Measurements from ENCODE around the gene UPK3A. TPM values are rescaled to one million over a fixed set of nuclear protein-coding genes. Genes with fewer than 3 reads are reported as not detected.
"Not testable (repeated sequence)": the region's sequence is repeated elsewhere in the genome, so short reads cannot be mapped to it uniquely, and the experiment has no call there.

UPK3A gene
- total RNA-seq, 1 donor from 2014 or later = 0.87 TPM

DNA sequence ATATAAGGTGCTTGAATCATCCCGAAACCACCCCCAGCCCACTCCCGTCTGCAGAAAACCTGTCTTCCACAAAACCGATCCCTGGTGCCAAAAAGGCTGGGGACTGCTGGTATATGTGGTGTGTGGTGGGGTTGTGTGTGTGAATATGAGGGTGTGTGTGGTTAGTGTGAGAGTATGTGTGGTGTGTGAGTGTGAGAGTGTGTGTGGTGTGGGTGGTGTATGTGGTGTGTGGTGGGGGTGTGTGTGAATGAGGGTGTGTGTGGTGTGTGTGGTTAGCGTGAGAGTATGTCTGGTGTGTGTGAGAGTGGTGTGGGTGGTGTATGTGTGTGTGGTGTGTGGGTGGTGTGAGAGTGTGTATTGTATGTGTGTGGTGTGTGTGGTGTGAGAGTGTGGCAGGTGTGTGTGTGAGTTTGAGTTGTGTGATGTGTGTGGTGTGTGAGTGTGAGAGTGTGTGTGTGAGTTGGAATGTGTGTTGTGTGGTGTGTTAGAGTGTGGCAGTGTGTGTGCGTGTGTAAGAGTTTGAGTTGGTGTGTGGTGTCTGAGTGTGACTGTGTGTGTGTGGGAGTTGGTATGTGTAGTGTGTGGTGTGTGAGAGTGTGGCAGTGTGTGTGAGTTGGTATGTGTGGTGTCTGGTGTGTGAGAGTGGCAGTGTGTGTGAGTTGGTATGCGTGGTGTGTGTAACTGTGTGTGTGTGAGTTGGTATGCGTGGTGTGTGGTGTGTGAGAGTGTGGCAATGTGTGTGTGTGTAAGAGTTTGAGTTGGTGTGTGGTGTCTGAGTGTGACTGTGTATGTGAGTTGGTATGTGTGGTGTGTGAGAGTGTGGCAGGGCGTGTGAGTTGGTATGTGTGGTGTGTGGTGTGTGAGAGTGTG is 6.5 kb downstream of the UPK3A start:
- Mint-ChIP-seq H3K27me3 (ENCODE audit: low read depth) (peaks cover 5% of the 10 kb centered on the region), H3K36me3 (no peaks in the 10 kb centered on the region), H3K4me3 (no peak overlapping the region), H3K4me1 (peaks cover 3% of the 10 kb centered on the region), H3K9me3 (no peaks in the 10 kb centered on the region), H3K27ac (no peak overlapping the region)
- DNase-seq (ENCODE audit: low spot score in 2 of 2, unreplicated experiment in 2 of 2) = no peak
- TF ChIP-seq, protein P1, sequence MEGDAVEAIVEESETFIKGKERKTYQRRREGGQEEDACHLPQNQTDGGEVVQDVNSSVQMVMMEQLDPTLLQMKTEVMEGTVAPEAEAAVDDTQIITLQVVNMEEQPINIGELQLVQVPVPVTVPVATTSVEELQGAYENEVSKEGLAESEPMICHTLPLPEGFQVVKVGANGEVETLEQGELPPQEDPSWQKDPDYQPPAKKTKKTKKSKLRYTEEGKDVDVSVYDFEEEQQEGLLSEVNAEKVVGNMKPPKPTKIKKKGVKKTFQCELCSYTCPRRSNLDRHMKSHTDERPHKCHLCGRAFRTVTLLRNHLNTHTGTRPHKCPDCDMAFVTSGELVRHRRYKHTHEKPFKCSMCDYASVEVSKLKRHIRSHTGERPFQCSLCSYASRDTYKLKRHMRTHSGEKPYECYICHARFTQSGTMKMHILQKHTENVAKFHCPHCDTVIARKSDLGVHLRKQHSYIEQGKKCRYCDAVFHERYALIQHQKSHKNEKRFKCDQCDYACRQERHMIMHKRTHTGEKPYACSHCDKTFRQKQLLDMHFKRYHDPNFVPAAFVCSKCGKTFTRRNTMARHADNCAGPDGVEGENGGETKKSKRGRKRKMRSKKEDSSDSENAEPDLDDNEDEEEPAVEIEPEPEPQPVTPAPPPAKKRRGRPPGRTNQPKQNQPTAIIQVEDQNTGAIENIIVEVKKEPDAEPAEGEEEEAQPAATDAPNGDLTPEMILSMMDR (IDR thresholded peaks at IDR 0.05; ENCODE audit: unreplicated experiment) = no peak

DNA sequence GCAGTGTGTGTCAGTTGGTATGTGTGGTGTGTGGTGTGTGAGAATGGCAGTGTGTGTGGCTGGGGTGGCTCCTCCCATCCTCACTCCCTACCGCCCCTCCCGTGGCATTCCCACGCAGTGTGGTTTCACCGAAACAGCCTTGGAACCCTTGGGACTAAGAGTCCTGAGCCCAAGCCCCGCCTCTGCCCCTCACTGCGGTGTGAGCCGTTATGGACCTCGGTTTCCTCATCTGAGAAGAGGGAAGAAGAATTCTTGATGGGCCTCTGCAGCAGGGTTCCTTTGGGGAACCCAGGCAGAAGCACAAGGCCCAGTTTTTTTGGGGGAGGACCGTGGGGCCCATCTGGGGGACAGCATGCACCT is 7.2 kb downstream of the UPK3A start:
- no peak for DNase-seq (ENCODE audit: low spot score in 2 of 2, unreplicated experiment in 2 of 2)
- Mint-ChIP-seq H3K4me1 (peaks cover 3% of the 10 kb centered on the region), H3K27me3 (ENCODE audit: low read depth) (no peaks in the 10 kb centered on the region), H3K27ac (no peak overlapping the region), H3K36me3 (no peaks in the 10 kb centered on the region), H3K4me3 (no peak overlapping the region), H3K9me3 (no peaks in the 10 kb centered on the region)
- TF ChIP-seq, protein P1 (IDR thresholded peaks at IDR 0.05; ENCODE audit: unreplicated experiment) = no peak

DNA sequence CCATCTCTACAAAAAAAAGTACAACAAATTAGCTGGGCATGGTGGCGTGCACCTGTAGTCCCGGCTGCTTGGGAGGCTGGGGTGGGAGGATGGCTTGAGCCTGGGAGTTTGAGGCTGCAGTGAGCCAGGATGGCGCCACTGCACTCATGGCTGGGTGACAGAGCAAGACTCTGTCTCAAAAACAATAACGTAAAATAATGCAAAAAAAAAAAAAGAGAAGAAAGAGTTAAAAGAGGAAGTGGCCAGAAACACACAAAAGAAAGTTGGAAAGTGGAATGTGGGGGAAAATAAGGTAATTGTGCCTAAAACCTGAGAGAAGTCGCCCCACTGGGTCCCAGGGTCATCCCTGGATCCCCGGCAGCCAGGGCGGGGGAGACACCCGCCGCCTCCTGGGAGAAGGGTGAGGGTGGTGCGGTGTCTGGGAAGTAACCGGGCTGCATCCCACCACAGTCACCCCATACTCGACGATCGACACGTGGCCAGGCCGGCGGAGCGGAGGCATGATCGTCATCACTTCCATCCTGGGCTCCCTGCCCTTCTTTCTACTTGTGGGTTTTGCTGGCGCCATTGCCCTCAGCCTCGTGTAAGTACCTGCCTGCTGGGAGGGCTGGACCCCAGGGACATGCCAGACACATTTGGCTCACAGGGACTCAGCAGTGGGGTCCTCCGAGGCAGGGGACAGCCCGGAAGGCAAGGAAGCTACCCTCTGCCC is 8.1 kb downstream of the UPK3A start:
- TF ChIP-seq, protein P1 (IDR thresholded peaks at IDR 0.05; ENCODE audit: unreplicated experiment) = no peak
- Mint-ChIP-seq H3K9me3 (no peaks in the 10 kb centered on the region), H3K36me3 (no peaks in the 10 kb centered on the region), H3K27me3 (ENCODE audit: low read depth) (no peaks in the 10 kb centered on the region), H3K4me1 (peaks cover 3% of the 10 kb centered on the region), H3K27ac (no peak overlapping the region), H3K4me3 (no peak overlapping the region)
- DNase-seq (ENCODE audit: low spot score in 2 of 2, unreplicated experiment in 2 of 2) = no peak

DNA sequence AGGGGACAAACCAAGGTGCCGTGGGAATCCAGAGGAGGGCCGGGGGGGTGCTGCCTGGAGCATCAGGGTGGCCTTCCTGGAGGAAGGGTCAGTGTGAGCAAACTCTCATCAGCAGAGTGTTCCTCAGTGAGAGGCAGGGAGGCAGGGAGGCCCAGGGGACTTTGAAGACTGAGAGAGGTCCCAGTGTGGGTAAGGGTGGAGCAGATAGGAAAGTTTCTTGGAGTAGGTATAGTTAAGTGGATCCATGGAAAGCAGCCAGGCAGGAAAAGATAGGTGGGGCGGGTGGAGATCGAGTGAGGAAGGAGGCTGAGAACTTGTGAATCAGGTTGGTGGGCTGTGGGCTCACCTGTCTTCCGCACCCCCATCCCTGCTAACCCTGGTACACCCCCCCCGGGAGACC is 9.3 kb downstream of the UPK3A start:
- Mint-ChIP-seq H3K4me3 (no peak overlapping the region), H3K4me1 (peaks cover 3% of the 10 kb centered on the region), H3K27ac (no peak overlapping the region), H3K9me3 (no peaks in the 10 kb centered on the region), H3K36me3 (no peaks in the 10 kb centered on the region), H3K27me3 (ENCODE audit: low read depth) (no peaks in the 10 kb centered on the region)
- no peak for DNase-seq (ENCODE audit: low spot score in 2 of 2, unreplicated experiment in 2 of 2)
- TF ChIP-seq, protein P1 (IDR thresholded peaks at IDR 0.05; ENCODE audit: unreplicated experiment) = no peak

DNA sequence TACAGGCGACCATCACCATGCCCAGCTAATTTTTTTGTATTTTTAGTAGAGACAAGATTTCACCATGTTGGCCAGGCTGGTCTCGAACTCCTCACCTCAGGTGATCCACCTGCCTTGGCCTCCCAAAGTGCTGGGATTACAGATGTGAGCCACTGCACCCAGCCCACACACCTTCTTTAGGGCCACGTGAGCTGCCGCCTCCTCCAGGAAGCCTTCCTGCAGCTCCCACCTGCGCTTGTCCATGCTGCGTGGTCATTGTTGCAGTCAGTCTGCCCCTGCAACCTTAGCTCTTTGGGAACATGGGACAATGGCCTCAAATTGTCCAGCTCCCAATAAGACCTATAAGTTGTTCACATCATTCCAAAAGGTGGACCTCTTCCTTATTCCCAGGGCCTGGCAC is 10.3 kb downstream of the UPK3A start:
- H3K4me3 Mint-ChIP-seq; H3K27ac Mint-ChIP-seq; H3K4me1 Mint-ChIP-seq; H3K36me3 Mint-ChIP-seq; DNase-seq (ENCODE audit: low spot score in 2 of 2, unreplicated experiment in 2 of 2); H3K27me3 Mint-ChIP-seq (ENCODE audit: low read depth); H3K9me3 Mint-ChIP-seq: not testable (repeated sequence)

DNA sequence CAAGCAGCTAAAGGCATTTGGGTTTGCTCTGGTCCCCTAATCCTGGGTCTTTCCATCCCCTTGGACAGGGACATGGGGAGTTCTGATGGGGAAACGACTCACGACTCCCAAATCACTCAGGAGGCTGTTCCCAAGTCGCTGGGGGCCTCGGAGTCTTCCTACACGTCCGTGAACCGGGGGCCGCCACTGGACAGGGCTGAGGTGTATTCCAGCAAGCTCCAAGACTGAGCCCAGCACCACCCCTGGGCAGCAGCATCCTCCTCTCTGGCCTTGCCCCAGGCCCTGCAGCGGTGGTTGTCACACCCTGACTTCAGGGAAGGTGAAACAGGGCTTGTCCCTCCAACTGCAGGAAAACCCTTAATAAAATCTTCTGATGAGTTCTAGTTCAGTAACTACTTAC is 10.7 kb downstream of the UPK3A start:
- peaks cover 3% of the 10 kb centered on the region for H3K4me1 Mint-ChIP-seq
- TF ChIP-seq, protein P1 (IDR thresholded peaks at IDR 0.05; ENCODE audit: unreplicated experiment) = no peak
- H3K4me3 Mint-ChIP-seq = no peak overlapping the region
- H3K27ac Mint-ChIP-seq = no peak overlapping the region
- H3K27me3 Mint-ChIP-seq (ENCODE audit: low read depth) = no peaks in the 10 kb centered on the region
- no peak for DNase-seq (ENCODE audit: low spot score in 2 of 2, unreplicated experiment in 2 of 2)
- no peaks in the 10 kb centered on the region for H3K9me3 Mint-ChIP-seq
- no peaks in the 10 kb centered on the region for H3K36me3 Mint-ChIP-seq

All from mesothelial cell of epicardium (in vitro differentiated cells).